DOHH2 (cell line): Measurements from ENCODE around the gene GYG2.

ENCODE experiments used
- EZH2phosphoT487 ChIP-seq: fragments of 200-600 bp; sonication (generic); IDR thresholded peaks from 2 replicates; pipeline ENCODE4 v1.6.1; 2017; ENCODE audit warnings: borderline replicate concordance, mild to moderate bottlenecking, antibody characterized with exemption, low read length, moderate library complexity, mixed read lengths
- TF ChIP-seq, protein P1 (sequence below): fragments of 200-600 bp; sonication (generic); IDR thresholded peaks from one replicate; pipeline ENCODE4 v1.5.1; 2014; ENCODE audit warnings: antibody characterized with exemption, mild to moderate bottlenecking, low read depth, low read length; ENCODE audit not compliant: poor library complexity, severe bottlenecking

DNA sequence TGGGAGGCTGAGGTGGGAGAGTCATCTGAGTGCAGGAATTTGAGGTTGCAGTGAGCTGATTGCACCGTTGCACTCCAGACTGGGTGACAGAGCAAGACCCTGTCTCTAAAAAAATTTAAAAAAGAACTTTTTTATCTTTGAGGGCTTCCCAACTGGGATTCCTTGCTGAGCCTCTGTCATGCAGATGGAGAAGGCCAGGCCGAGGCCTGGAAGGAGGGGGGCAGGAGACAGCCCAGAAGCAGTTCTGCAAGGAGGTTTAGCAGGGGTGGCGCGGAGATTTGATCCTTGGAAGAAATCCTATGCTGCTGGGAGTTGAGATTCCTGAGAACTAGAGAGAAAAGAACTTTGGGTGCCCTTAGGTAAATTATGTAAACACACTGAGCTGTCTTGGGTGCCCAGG, 102.9 kb downstream of the GYG2 start:
- TF ChIP-seq, protein P1, sequence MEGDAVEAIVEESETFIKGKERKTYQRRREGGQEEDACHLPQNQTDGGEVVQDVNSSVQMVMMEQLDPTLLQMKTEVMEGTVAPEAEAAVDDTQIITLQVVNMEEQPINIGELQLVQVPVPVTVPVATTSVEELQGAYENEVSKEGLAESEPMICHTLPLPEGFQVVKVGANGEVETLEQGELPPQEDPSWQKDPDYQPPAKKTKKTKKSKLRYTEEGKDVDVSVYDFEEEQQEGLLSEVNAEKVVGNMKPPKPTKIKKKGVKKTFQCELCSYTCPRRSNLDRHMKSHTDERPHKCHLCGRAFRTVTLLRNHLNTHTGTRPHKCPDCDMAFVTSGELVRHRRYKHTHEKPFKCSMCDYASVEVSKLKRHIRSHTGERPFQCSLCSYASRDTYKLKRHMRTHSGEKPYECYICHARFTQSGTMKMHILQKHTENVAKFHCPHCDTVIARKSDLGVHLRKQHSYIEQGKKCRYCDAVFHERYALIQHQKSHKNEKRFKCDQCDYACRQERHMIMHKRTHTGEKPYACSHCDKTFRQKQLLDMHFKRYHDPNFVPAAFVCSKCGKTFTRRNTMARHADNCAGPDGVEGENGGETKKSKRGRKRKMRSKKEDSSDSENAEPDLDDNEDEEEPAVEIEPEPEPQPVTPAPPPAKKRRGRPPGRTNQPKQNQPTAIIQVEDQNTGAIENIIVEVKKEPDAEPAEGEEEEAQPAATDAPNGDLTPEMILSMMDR = no peak
- no peak for TF ChIP-seq EZH2phosphoT487
